NCI-H1436 treated with DMSO at 0.1 percent for 48 hours (cell line): ENCODE results near the gene HIF3A.
"Not testable (repeated sequence)": the region's sequence is repeated elsewhere in the genome, so short reads cannot be mapped to it uniquely, and the experiment has no call there.

Experiments used
- DNase-seq: peaks from one replicate; lab custom pipeline; 2025; lab: John Stamatoyannopoulos, UW

Gene HIF3A

DNA sequence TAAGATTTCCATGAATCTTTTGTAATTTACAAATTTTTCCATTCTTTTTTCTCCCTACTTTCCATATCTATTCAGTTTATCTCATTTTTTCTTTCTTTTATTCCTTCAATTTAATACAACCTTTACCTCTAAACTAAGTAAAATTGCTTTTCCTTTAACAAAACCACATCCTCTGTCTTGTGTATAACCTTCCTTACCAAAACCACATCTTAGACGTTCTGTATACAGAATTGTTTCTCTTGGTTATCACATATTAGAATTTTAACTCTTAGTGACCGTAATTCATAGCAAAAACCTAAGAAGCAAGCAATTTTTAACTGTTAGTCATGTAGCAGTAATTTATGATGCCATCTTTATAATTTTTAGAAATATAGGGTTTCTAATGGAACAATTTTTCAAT, 65.1 kb downstream of the HIF3A start:
- DNase-seq: no peak

DNA sequence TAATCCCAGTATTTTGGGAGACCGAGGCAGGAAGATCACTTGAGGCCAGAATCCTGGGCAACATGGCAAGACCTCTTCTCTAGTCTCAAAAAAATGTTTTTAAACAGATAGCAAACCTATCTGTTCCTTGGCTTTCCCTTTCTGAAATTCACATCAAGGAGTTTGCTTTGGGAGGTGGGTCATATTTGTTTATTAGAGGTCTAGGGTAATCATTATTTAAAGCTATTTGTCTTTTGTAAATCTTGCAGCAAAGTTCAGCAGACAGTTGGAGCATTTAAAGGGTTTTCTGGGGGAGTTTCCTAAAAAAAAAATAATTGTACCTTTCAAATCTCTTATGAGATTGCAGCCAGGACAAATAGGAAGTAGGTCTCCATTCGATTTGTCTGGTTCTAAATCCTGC, 67.5 kb downstream of the HIF3A start:
- DNase-seq: no peak

DNA sequence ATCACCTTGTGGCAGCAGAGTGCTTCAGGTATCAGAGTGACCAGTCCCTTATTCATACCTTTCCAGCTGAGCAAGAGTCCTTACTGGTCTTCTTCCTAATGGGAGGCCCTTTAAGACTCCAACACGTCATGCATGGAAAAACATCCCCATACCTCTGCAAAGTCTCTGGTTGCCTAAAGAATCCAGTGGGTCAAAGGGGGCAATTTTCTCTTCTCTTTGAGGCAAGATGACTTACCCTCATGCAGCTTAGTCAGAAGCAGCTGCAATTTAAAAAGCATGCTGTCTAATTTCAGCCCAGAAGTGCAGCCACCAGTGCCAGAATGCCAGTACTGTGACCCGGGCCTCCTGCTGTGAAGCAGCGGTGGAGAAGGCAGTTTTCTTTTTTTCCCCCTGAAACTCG, 68.7 kb downstream of the HIF3A start:
- no peak for DNase-seq

DNA sequence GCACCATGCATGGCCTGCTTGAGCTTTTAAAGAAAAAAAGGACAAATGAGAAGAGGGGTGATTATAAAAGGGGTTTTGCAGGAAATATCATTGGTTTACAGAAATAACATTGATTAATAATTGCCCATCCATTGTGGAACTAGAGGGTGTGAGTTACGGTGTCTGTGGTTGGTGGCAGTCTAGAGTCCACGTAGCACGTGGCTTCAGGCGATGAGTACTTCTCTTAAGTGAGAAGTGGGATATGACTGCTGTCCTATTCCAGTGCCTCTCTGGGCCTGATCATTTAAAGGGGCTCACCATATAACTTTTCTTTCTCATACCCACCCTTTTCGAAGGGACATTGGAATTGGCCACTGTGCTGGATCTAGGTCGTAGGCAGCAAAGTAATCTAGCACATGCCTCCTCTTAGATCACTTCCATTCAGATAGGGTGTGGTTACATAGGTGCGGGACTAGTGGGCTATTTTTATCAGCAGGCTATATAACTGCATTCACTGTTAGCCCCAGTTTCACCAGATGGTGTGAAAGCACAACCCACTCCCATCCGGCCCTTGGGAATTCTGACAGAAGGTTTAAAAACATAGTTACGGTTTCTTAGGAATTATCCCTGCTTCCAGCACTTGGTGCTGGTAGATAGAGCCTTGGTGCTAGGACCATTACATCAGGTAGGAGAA, 69.9 kb downstream of the HIF3A start:
- no peak for DNase-seq

DNA sequence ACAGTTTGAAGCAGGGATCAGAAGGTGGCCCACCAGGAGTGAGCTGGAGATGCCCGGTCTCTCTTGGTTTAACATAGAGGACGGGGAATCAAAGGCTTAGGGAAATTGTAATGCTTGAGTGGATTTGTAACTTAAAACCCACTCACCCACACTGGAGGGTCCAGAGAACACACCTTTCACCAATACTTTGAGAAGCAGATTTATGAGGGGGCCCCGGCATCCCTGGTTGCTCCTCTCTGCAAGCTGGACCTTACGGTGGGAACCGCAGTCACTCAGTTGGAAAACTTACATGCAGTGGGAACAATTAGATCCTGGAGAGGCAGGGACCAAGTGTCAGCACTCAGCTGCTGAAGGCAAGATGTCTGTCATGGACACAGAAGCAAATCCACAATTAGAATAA, 70.6 kb downstream of the HIF3A start:
- DNase-seq: no peak

DNA sequence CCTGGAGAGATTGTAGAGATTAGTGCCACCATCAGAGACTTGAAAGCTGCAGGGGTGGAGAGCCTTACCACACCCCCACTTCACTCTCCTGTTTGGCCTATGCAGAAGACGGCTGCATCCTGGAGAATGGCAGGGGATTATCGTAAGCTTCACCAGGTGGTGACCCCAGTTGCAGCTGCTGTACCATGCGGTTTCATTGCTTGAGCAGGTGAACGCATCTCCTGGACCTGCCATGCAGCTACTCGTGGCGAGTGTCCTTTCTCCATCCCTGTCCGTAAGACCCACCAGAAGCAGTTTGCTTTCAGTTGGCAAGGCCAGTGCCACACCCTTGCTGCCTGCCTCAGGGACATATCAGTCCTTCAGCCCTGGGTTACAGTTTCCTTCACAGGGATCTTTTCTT, 71.3 kb downstream of the HIF3A start:
- DNase-seq: no peak

DNA sequence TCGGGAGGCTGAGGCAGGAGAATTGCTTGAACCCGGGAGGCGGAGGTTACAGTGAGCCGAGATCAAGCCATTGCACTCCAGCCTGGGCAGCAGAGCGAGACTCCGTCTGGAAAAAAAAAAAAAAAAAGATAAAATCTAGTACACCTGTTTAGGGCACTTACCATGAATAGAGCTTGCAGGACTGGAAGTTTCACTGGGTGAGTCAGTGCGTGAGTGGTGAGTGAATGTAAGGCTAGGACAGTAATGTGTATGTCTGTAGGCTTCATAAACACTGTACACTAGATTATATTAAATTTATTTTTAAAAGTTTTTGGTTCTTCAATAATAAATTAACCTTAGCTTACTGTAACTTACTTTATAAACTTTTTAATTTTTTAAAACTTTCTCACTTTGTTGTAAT, 73.0 kb downstream of the HIF3A start:
- DNase-seq: no peak

DNA sequence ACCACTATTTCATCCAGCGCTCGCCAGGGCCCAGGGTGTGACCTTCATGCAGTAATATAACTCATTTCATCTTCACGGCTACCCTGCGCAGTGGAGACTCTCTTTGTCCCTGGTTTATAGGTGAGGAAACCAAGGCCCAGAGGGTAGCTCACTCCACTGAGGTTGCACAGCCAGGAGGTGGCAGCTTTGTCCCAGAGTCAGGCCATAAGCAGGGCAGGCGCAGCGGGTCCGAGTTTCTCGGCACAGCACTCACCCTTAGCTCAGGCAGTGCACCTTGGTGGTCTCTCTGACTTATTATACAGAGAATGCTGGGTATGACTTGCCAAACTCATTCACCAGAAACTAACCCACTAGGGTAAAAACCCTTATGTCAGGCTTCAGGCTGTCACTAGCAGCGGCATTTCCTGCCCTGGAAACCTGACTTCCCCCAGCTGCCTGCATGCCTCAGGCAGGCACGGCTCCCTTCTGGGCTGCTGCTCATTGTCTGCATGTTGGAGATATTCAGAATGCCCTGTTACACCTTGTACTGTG, 74.6 kb downstream of the HIF3A start:
- DNase-seq: no peak

DNA sequence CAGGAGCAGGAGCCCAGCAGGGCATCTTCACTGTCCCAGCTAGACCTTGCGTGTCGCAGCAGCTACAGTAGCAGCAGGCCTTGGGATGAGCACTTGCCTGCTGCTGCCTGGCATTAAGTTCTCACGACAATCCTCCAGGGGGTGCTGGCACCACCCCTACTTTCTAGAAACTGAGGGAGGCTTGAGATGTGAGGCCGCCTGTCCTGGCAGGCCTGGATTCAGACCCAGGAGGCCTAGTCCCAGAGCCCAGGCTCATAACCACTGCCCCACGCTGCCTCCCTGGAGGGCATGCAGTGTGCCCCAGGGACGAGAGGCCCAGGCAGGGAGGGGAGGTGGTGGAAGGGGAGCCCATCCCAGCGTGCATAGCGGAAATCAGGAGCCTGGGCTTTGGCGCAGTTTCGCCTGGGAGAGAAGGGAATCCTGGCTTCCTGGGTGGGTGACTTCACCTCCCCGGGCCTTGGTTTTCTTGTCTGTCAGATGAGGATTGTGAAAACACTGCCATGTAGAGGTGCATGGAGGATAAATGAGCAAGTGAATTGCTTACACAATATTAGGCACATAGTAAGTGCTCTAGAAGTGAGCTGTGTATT, 76.2 kb downstream of the HIF3A start:
- no peak for DNase-seq

DNA sequence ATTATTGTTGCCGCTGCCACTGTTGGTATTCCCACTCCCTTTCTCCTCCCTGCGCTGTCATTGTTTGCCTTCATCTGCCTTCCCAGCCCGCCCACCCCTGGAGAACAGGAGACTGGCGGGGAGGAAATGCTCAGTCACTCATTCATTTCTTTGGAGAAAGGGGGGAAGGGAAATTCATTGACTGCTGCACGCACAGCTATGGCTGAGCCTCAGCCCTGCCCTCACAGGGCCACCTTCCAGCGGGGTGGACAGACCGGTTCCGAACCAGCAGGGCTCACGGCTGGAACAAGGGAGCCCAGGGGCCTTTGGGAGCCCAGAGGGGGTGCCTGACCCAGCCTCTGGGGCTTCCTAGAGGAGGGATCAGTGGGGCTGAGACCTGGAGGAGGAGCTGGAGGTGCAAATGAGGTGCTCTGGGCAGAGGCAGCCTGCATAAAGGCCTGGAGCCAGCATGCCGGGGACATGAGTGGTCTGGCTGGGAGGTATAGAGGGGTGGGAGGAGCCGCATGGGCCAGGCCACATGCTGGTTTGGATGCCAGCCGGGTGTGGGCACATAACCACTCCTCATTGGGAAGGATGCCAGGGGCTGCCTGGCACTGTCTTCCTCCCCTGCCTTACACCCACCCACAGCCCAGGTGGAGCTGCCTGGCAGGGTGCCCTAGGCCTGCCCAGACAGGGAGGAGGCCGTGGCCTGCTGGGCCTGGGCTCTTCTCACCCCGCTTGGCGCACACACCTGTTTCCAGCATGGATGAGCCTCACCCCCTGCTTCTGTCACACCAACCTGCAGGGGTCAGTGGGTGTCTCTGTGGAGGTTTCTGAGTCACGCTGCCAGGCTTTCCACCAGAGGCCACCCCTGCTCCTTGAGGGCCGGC, 76.9 kb downstream of the HIF3A start:
- peak; percentile 11 for DNase-seq

DNA sequence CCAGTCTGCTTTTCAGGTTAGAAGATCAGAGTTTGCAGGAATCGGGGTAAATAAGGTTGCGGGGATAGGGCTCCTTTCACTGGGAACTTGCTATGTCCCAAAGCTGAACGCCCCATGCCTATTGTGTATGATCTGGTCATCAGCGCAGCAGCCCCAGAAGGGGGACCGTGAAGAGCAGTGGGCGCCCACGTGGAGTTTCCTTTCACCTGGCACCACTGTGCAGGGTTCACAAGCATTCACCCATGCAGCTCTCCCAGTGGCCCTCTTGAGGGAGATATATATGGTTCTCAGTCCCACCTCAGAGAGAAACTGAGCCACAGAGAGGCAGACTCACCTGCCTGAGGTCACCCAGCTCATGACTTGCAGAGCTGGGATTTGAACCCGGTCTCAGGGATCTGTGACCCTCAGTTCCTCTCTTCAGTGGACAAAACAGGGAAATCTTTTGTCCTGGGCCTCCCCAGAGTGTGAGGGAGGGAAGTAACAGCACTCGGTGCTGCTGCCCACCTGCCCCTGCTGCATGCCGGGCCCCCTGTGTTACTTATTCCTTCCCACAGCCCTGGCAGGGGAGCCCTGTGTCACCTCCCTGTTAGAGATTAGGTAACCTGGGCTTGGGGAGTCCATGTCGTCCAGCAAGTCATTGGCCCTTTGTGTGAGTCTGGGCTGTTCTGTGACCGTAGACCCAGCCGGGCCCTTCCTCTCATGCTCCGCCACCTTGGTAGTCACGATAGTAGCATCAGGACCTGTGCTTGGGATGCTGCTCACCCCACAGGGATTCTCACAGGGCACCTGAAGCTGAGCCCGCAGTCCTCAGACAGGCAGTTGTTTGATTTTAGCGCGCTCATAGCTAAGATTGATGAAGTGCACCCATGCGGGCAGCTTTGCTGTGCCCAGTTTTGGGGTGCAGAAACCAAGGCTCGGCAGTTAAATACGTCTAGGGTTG, 78.0 kb downstream of the HIF3A start:
- DNase-seq: no peak

DNA sequence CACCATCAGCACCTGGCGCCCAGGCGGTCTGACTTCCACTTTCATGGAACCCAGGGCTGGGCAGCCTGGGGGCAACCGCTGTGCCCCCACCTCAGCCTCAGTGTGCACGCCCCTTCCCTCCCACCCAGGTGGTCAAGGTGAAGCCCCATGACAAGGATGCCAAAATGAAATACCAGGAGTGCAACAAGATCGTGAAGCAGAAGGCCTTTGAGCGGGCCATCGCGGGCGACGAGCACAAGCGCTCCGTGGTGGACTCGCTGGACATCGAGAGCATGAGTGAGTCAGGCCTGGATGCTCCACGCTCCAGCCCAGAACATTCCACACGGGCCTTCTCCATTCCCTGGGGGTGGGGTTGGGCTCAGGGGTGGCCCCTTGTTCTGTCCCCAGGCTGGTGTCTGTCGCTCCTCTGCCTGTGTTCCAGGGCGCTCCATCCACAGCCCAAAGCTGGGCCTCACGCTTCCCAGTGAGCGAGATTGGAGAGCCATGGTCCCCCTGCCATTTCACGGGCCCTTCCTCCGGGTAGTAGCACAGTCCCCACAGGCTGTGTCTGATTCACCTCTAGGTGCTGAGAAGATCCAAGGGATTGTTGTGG, 78.7 kb downstream of the HIF3A start:
- DNase-seq: not testable (repeated sequence)

DNA sequence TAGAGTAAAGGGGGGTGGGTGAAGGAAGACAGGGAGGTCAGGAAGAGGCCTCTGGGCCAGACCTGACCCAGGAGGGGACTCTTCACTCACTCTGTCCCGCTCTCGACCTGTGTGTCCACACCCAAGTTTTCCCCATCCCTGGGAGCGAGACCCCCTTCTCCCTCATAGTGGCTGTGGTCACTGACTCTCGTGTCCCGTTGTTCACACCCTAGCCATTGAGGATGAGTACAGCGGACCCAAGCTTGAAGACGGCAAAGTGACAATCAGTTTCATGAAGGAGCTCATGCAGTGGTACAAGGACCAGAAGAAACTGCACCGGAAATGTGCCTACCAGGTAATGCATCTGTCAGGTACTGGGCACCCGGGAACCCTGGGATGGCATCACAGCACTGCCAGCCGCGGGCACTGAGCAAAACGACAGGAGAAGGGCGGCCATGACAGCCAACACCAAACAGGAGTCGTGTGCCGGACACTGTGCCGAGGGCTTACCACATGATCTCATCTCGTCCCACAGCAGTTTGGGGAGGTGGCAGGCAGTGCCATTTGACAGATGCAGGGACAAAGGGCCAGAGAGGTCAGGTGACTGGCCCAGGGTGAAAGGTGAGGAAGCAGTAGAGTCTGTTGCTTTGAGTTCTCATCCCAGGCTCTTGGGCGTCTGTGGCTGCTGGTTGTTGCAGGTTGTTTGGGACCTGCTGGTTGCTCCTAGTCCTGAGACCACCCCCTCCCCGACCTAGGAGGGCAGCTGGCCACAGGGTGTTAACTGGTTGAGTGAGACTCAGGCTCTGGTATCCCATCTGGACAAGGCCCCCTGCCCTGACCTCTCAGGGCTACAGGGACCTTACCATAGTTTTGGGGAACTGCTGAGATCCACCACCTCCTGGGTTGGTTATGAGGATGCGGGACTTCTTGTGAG, 79.7 kb downstream of the HIF3A start:
- DNase-seq: no peak

DNA sequence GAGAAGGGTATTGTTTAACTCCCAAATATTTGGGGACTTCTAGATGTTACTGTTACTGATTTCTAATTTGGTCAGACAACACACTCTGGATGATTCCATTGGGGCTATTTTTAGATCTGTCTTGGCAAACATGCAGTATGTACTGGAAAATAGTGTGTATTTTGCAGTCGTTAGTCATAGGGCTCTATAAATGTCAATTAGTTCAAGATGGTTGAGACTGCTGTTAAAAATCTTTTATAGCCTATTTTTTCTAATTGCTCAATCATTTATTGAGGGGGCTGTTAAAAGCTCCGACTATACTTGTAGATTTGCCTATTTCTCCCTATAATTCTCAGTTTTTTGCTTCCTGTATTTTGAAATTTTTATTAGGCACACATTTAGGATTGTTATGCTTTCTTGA, 81.4 kb downstream of the HIF3A start:
- DNase-seq: no peak

DNA sequence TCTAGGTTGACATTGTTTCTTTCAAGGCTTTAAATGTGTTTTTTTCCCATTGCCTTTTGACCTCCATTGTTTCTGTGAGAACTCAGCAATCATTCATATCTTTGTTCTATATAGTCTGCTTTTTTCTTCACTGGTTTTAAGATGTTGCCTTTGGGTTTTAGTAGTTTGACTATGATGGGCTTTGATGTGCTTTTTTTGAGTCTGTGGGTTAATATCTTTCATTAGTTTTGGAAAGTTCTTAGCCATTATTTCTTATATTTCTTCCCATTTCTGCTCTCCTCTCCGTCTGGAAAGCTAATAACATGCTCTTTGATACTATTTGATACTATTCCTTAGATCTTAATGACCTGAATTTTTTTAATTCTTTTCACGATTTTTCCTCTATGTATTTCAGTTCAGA, 83.8 kb downstream of the HIF3A start:
- no peak for DNase-seq

DNA sequence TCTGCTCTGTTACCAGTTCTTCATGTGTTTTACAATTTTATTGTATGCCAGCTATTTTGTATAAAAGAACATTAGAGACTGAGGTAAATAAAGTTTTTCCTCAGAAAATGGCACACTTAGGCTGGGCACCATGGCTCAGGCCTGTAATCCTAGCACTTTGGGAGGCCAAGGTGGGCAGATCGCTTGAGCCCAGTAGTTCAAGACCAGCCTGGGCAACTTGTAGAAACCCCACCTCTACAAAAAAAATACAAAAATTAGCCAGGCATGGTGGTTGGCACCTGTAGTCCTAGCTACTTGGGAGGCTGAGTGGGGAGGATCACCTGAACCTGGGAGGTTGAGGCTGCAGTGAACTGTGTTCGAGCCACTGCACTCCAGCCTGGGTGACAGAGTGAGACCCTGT, 84.5 kb downstream of the HIF3A start:
- no peak for DNase-seq

DNA sequence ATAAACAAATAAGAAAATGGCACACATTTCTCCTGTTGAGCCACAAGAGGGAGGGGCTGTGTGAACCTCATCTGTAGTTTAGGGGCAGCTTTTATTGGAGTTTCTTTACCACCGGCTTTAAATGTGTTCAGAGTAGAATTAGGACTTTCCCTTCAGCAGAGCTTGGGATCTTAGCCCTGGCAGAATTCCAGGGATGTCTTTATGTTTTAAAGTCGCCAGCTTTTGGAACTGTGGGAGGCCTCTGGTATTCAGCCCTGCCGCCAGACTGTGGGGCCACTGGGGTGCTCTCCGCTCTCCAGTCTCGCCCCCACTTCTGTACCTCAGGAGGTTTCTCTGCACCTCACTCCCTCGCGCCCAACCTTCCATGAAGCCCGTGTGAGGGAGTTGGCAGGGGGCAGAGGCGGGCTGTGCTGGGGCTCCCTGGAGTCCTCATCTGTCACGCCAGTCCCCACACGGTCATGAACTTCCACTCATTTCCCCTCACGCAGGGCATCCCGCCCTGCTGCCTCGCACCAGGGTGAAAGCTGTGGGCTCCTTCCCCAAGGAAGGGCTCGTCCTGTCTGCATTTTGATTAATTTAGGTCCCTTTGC, 85.0 kb downstream of the HIF3A start:
- no peak for DNase-seq

DNA sequence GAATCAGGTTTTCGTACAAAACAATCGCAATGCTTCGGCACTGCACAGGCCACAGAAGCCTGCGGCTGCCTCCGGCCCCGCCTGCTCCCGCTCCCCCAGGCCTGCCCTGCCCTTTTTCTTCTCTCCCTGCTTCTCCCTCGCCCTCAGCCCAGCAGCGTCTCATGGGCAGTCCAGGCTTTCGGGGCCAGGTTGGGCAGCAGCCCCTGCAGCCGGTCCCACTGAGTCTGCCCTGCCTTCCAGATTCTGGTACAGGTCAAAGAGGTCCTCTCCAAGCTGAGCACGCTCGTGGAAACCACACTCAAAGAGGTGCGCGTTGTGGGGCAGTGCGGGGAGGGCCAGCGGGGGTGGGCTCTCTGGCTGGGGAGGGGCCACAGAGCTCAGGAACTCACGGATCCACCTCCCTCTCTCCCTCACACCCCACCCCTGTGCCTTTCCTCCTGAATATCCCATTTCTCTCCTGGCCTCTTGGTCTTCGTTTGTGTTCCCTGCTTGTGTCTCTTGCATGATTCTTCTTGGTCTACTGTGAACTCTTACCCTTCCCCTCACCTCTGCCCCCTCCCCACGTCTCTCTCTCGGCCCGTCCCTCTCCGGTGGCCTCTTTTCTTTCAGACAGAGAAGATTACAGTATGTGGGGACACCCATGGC, 86.5 kb downstream of the HIF3A start:
- no peak for DNase-seq

DNA sequence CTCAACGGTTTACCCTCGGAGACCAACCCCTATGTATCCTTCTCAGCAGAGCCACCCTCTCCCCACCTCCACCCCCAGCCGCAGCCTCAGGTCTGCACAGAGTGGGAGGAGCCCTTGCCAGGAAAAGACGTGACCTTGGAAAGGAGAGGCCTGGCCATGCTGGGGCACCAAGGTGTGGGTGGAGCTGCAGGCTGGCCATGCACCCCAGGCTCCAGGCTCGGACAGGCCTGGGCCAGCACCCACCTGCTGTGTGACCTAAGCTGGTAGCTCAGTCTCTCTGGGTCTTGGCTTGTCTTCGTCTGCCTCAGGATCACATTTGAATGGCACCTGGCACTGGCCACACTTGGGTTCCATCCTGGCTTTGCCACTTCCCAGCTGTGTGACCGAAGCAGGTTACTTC, 87.0 kb downstream of the HIF3A start:
- no peak for DNase-seq

DNA sequence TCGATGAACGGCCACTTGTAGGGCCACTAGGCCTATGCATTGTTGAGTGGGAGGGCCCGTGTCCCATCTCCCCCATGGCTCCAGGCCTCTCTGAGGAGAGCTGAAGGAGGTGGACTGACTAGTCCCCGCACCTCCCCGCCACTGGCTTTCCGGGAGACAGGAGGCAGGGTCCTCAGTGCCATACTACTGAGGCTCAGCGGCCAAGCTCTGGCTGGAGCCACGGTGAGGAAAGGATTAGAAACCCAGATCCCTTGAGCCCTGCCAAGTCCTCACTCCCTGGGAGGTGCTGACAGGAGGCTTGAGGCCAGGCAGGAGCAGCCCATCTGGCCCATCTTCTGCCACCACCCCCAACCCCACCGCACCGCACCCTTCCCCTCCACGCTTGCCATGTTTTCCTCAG, 87.6 kb downstream of the HIF3A start:
- no peak for DNase-seq
